NCI-H510A treated with DMSO at 0.1 percent for 48 hours (cell line): ENCODE data around the gene PCDHA3.
"Not testable (repeated sequence)": the region's sequence is repeated elsewhere in the genome, so short reads cannot be mapped to it uniquely, and the experiment has no call there.

Source experiments
- DNase-seq: peaks from one replicate; lab custom pipeline; 2025; lab: John Stamatoyannopoulos, UW

The PCDHA3 gene

GRCh38 chr5:140821375-140822280, 20.8 kb downstream of the PCDHA3 start, which contains the start of gene PCDHA5:
TSS of gene PCDHA5 (plus strand) at chr5:140821613.
- no peak for DNase-seq

- DNase-seq, result no peak
Observed at GRCh38 chr5:140822281-140822629, 21.4 kb downstream of the PCDHA3 start.

- DNase-seq, result not testable (repeated sequence)
Observed at GRCh38 chr5:140822969-140823368, 22.1 kb downstream of the PCDHA3 start.

- DNase-seq, result no peak
Observed at GRCh38 chr5:140823475-140823874, 22.6 kb downstream of the PCDHA3 start.

GRCh38 chr5:140827704-140828361, 27.0 kb downstream of the PCDHA3 start, which contains the start of gene PCDHA6:
TSS of gene PCDHA6 (plus strand) at chr5:140827960. CDS start at chr5:140828092, 132 bp downstream.
- no peak for DNase-seq

GRCh38 chr5:140828362-140828737, 27.5 kb downstream of the PCDHA3 start:
- DNase-seq, result no peak

- DNase-seq, result not testable (repeated sequence)
Observed at GRCh38 chr5:140829511-140830501, 28.9 kb downstream of the PCDHA3 start.

GRCh38 chr5:140833993-140834392, 33.1 kb downstream of the PCDHA3 start, which contains the start of gene PCDHA7:
TSS of gene PCDHA7 (plus strand) at chr5:140834269. CDS start at chr5:140834384, 115 bp downstream.
- DNase-seq, result peak; percentile 23

GRCh38 chr5:140834439-140835008, 33.7 kb downstream of the PCDHA3 start:
- DNase-seq, result not testable (repeated sequence)

GRCh38 chr5:140835622-140836510, 35.0 kb downstream of the PCDHA3 start:
- DNase-seq, result no peak

- DNase-seq, result no peak
Observed at GRCh38 chr5:140840978-140841962, 40.4 kb downstream of the PCDHA3 start, which contains the start of gene PCDHA8. TSS of gene PCDHA8 (plus strand) at chr5:140841187. CDS start at chr5:140841322, 135 bp downstream.

GRCh38 chr5:140842798-140843733, 42.2 kb downstream of the PCDHA3 start:
- DNase-seq, result no peak

- not testable (repeated sequence) for DNase-seq
Observed at GRCh38 chr5:140848139-140849102, 47.6 kb downstream of the PCDHA3 start, which contains the start of gene PCDHA9. TSS of gene PCDHA9 (plus strand) at chr5:140848382. CDS start at chr5:140848496, 114 bp downstream.

- DNase-seq, result not testable (repeated sequence)
Observed at GRCh38 chr5:140849831-140850634, 49.2 kb downstream of the PCDHA3 start.
